Body of pancreas (tissue), 4 donors: ENCODE results near the gene PCDHGA3. TPM values are rescaled to one million over a fixed set of nuclear protein-coding genes. Genes with fewer than 3 reads are reported as not detected.

Source experiments
- ATAC-seq: fragments of 150-250 bp; one replicate; pipeline ENCODE4 v1.9.1; 2016
- DNase-seq, 4 donors: peaks; one replicate each; pipeline ENCODE4 v3.0.0-alpha.2; 2019
- H3K27ac ChIP-seq, 4 donors: fragments of 200-600 bp; sonication (generic); 1 replicate in 3 of 4; 2 replicates in 1 of 4; pipeline versions ENCODE4 v1.5.1 to v1.6.1; 2016 to 2019; ENCODE audit warnings: mild to moderate bottlenecking in 1 of 4, mixed read lengths in 1 of 4, moderate library complexity in 1 of 4
- H3K27me3 ChIP-seq, 2 donors: fragments of 200-600 bp; sonication (generic); one replicate each; pipeline ENCODE4 v1.6.0; 2016; ENCODE audit warnings: mild to moderate bottlenecking in 1 of 2
- H3K36me3 ChIP-seq, 2 donors: fragments of 200-600 bp; sonication (generic); replicated peaks in 1 of 2; 2 replicates each; pipeline ENCODE4 v1.5.1; 2016; ENCODE audit warnings: low read depth in 2 of 2; ENCODE audit not compliant: insufficient read depth in 1 of 2
- H3K4me1 ChIP-seq: fragments of 200-600 bp; sonication (generic); one replicate; pipeline ENCODE4 v1.6.0; 2016
- H3K4me3 ChIP-seq, 2 donors: fragments of 200-600 bp; sonication (generic); 1 replicate in 1 of 2; 2 replicates in 1 of 2; pipeline ENCODE4 v1.5.1; 2016 to 2019
- H3K9me3 ChIP-seq, 3 donors: fragments of 200-600 bp; sonication (generic); 1 replicate in 2 of 3; 2 replicates in 1 of 3; pipeline ENCODE4 v1.5.1; 2016
- POLR2A ChIP-seq, 3 donors: fragments of 450-650 bp; IDR thresholded peaks; one replicate each; pipeline ENCODE4 v1.6.1; 2016; ENCODE audit warnings: antibody characterized with exemption in 3 of 3, mild to moderate bottlenecking in 2 of 3
- WGBS, 2 donors: methylation state at CpG; one replicate each; pipeline ENCODE4 v1.1.5; 2017; 5-methylcytosine and 5-hydroxymethylcytosine counted together
- intact Hi-C: fragments of 100-400 bp; cut with DNase I; formaldehyde crosslinking; loops from one replicate; pipeline ENCODE4 v1.15.1; 2023
- total RNA-seq, 2 donors: library from RNA; depleted of rRNA; stranded (reverse); fragments of >200 nt; gene quantifications; one replicate each; pipeline ENCODE4 v1.1.0, GENCODE V29; 2016
- TF ChIP-seq, protein P1 (sequence below), 7 experiments: fragments of 450-650 bp in 4 of 7; fragments of 200-600 bp in 3 of 7; sonication (generic) in 3 of 7; IDR thresholded peaks; one replicate each; pipeline ENCODE4 v1.5.1; 2016 to 2019; ENCODE audit warnings: antibody characterized with exemption in 7 of 7

Gene PCDHGA3
- total RNA-seq, 2 donors from 2014 or later: 4.2 to 11.2 TPM

GRCh38 chr5:141349917-141350619 is 6.4 kb downstream of the PCDHGA3 start, which contains the start of gene PCDHGB1:
Gene PCDHGB1, plus strand, starts transcription at chr5:141350099. Its CDS starts 162 bp downstream, at chr5:141350261.
- no peak within 1 kb of the TSS for H3K4me3 ChIP-seq
- intact Hi-C loops: no loop called here
- DNase-seq (peak; percentile 31 to 54 (median 46)), ATAC-seq (peak; percentile 45)
- no peak for TF ChIP-seq POLR2A (IDR thresholded peaks at IDR 0.05)
- TF ChIP-seq, protein P1, sequence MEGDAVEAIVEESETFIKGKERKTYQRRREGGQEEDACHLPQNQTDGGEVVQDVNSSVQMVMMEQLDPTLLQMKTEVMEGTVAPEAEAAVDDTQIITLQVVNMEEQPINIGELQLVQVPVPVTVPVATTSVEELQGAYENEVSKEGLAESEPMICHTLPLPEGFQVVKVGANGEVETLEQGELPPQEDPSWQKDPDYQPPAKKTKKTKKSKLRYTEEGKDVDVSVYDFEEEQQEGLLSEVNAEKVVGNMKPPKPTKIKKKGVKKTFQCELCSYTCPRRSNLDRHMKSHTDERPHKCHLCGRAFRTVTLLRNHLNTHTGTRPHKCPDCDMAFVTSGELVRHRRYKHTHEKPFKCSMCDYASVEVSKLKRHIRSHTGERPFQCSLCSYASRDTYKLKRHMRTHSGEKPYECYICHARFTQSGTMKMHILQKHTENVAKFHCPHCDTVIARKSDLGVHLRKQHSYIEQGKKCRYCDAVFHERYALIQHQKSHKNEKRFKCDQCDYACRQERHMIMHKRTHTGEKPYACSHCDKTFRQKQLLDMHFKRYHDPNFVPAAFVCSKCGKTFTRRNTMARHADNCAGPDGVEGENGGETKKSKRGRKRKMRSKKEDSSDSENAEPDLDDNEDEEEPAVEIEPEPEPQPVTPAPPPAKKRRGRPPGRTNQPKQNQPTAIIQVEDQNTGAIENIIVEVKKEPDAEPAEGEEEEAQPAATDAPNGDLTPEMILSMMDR (IDR thresholded peaks at IDR 0.05): peak in 6 of 7 experiments; percentile 13 to 41 (median 38)
- H3K36me3 ChIP-seq: no peaks in the 10 kb centered on the region
- no peak within 1 kb of the TSS for H3K27ac ChIP-seq
- WGBS, 2 donors: 13 to 30% methylated on average over 29 of the region's 29 CpGs
- H3K27me3 ChIP-seq: no peaks in the 10 kb centered on the region
- H3K9me3 ChIP-seq: peaks cover 0 to 47% (median 2%) of the 10 kb centered on the region in 3 donors
- no peaks in the 10 kb centered on the region for H3K4me1 ChIP-seq

DNA sequence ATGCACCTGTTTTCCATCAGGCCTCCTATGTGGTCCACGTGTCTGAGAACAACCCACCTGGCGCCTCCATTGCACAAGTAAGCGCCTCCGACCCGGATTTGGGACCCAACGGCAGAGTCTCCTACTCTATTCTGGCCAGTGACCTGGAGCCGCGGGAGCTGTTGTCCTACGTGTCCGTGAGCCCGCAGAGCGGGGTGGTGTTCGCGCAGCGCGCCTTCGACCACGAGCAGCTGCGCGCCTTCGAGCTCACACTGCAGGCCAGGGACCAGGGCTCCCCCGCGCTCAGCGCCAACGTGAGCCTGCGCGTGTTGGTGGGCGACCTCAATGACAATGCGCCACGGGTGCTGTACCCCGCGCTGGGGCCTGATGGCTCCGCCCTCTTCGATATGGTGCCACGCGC is 8.0 kb downstream of the PCDHGA3 start:
- H3K27me3 ChIP-seq: no peaks in the 10 kb centered on the region
- no peak overlapping the region for H3K27ac ChIP-seq
- no peak for TF ChIP-seq POLR2A (IDR thresholded peaks at IDR 0.05)
- TF ChIP-seq, protein P1 (IDR thresholded peaks at IDR 0.05): no peak
- peaks cover 0 to 58% (median 2%) of the 10 kb centered on the region in 3 donors for H3K9me3 ChIP-seq
- DNase-seq: no peak
- no peak for ATAC-seq
- WGBS, 2 donors: 22 to 34% methylated on average over 14 to 24 of the region's 36 CpGs
- no peaks in the 10 kb centered on the region for H3K4me1 ChIP-seq
- no peaks in the 10 kb centered on the region for H3K36me3 ChIP-seq
- no peak overlapping the region for H3K4me3 ChIP-seq
- intact Hi-C loops: no loop called here

GRCh38 chr5:141354900-141355469 is 11.4 kb downstream of the PCDHGA3 start, which contains the start of gene PCDHGA4:
Gene PCDHGA4, plus strand, starts transcription at chr5:141355021. Its CDS starts 87 bp downstream, at chr5:141355108.
- DNase-seq (no peak), ATAC-seq (no peak)
- H3K27me3 ChIP-seq: no peaks in the 10 kb centered on the region
- intact Hi-C loops: no loop called here
- 12 to 17% methylated on average over 23 to 29 of the region's 29 CpGs for WGBS, 2 donors
- no peak within 1 kb of the TSS for H3K4me3 ChIP-seq
- peaks cover 0 to 72% (median 2%) of the 10 kb centered on the region in 3 donors for H3K9me3 ChIP-seq
- no peak within 1 kb of the TSS for H3K27ac ChIP-seq
- H3K4me1 ChIP-seq: no peaks in the 10 kb centered on the region
- TF ChIP-seq, protein P1 (IDR thresholded peaks at IDR 0.05): peak in 6 of 7 experiments; percentile 10 to 38 (median 31)
- no peak for TF ChIP-seq POLR2A (IDR thresholded peaks at IDR 0.05)
- no peaks in the 10 kb centered on the region for H3K36me3 ChIP-seq

DNA sequence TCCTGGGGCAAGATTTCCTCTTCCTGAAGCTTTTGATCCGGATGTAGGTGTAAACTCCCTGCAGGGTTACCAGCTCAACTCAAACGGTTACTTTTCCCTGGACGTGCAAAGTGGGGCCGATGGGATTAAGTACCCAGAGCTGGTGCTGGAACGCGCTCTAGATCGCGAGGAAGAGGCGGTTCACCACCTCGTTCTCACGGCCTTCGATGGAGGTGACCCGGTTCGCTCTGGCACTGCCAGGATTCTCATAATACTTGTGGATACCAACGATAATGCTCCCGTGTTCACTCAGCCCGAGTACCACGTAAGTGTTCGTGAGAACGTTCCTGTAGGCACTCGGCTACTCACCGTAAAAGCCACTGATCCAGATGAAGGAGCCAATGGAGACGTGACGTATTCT is 12.0 kb downstream of the PCDHGA3 start:
- H3K27ac ChIP-seq: no peak overlapping the region
- H3K27me3 ChIP-seq: no peaks in the 10 kb centered on the region
- WGBS, 2 donors: 33 to 54% methylated on average over 24 of the region's 24 CpGs
- H3K4me3 ChIP-seq: no peak overlapping the region
- no peak for ATAC-seq
- no peaks in the 10 kb centered on the region for H3K4me1 ChIP-seq
- no peaks in the 10 kb centered on the region for H3K36me3 ChIP-seq
- DNase-seq: no peak
- H3K9me3 ChIP-seq: peaks cover 0 to 72% (median 3%) of the 10 kb centered on the region in 3 donors
- intact Hi-C loops: no loop called here
- TF ChIP-seq, protein P1 (IDR thresholded peaks at IDR 0.05): no peak
- TF ChIP-seq POLR2A (IDR thresholded peaks at IDR 0.05): no peak
